HCT116 (cell line): ENCODE data around the gene PHOX2A. TPM values are rescaled to one million over a fixed set of nuclear protein-coding genes. Genes with fewer than 3 reads are reported as not detected.

Experiments used
- ATAC-seq: fragments of 200-7000 bp; cut with Tn5 transposase; 2 replicates; pipeline ENCODE4 v1.9.1; 2020; ENCODE audit warnings: mild to moderate bottlenecking, moderate library complexity
- BruUV-seq: library from RNA; stranded (reverse); fragments of 400-500 nt; replicated peaks from 2 replicates; lab custom pipeline; 2021; lab: Mats Ljungman, UMichigan
- CTCF ChIA-PET: fragments of 300-600 bp; sonication (Branson Sonifier 250); formaldehyde crosslinking; loops from one replicate; lab custom pipeline; 2021; ENCODE audit warnings: antibody characterized with exemption; lab: Charles Lee
- POLR2A ChIA-PET: fragments of 300-600, 350-600 bp; sonication (Branson Sonifier 250); formaldehyde crosslinking; loops from one replicate; lab custom pipeline; 2021; ENCODE audit warnings: antibody characterized with exemption; lab: Charles Lee
- RAD21 ChIA-PET, 2 experiments: fragments of 300-600 bp; sonication (Branson Sonifier 250); formaldehyde crosslinking; loops; one replicate each; lab custom pipeline; 2023; ENCODE audit warnings: low total read pairs in 2 of 2; ENCODE audit not compliant: uncharacterized antibody in 2 of 2, unreplicated experiment in 2 of 2, low non-redundant PET in 1 of 2; lab: Charles Lee
- DNase-seq: peaks from one replicate; pipeline ENCODE4 v3.0.0-alpha.2; 2010; ENCODE audit warnings: low read depth, low spot score
- H2AFZ ChIP-seq: fragments of 200-600 bp; shearing (Covaris generic), sonication (generic); 2 replicates; pipeline ENCODE4 v1.6.1; 2017; ENCODE audit warnings: low read depth, mixed run types, mixed read lengths, antibody characterized with exemption, low read length; ENCODE audit not compliant: poor library complexity, severe bottlenecking
- H3K27ac ChIP-seq: 2 replicates; pipeline ENCODE4 v1.5.1; 2012; ENCODE audit warnings: low read depth, low read length
- H3K27me3 ChIP-seq: fragments of 200-600 bp; sonication (generic); 2 replicates; pipeline ENCODE4 v1.6.1; 2016; ENCODE audit warnings: mixed run types, low read length, mixed read lengths; ENCODE audit not compliant: insufficient read depth
- H3K36me3 ChIP-seq, 2 experiments: fragments of 200-500 bp in 1 of 2; fragments of 200-600 bp in 1 of 2; sonication (Bioruptor generic) in 1 of 2; sonication (generic) in 1 of 2; 2 replicates each; pipeline versions ENCODE4 v1.5.1 to v1.6.1; 2014 to 2016; ENCODE audit warnings: low read length in 2 of 2, inconsistent platforms in 1 of 2, mixed read lengths in 1 of 2, mixed run types in 1 of 2; ENCODE audit not compliant: insufficient read depth in 2 of 2, control insufficient read depth in 1 of 2
- H3K4me1 ChIP-seq, 2 experiments: fragments of 200-600 bp in 1 of 2; sonication (generic) in 1 of 2; 2 replicates each; pipeline versions ENCODE4 v1.5.1 to v1.6.1; 2012 to 2017; ENCODE audit warnings: low read length in 2 of 2, inconsistent platforms in 1 of 2, mild to moderate bottlenecking in 1 of 2, mixed read lengths in 1 of 2, mixed run types in 1 of 2, moderate library complexity in 1 of 2; ENCODE audit not compliant: insufficient read depth in 2 of 2, control insufficient read depth in 1 of 2
- H3K4me2 ChIP-seq: fragments of 200-600 bp; sonication (generic); 2 replicates; pipeline ENCODE4 v1.6.1; 2017; ENCODE audit warnings: mixed run types, low read length, mixed read lengths
- H3K4me3 ChIP-seq, 2 experiments: fragments of 200-600 bp in 1 of 2; sonication (generic) in 1 of 2; replicated peaks in 1 of 2; 2 replicates each; pipeline ENCODE4 v1.5.1; 2011 to 2016; ENCODE audit warnings: low read length in 2 of 2, control low read depth in 1 of 2, low read depth in 1 of 2, mild to moderate bottlenecking in 1 of 2, mixed read lengths in 1 of 2, mixed run types in 1 of 2
- H3K79me2 ChIP-seq: fragments of 200-600 bp; sonication (generic); 2 replicates; pipeline ENCODE4 v1.6.1; 2017; ENCODE audit warnings: mild to moderate bottlenecking, mixed run types, low read length, moderate library complexity, mixed read lengths; ENCODE audit not compliant: insufficient read depth
- H3K9ac ChIP-seq: fragments of 200-600 bp; sonication (generic); 2 replicates; pipeline ENCODE4 v1.6.1; 2016; ENCODE audit warnings: low read length, mixed read lengths
- H3K9me2 ChIP-seq: fragments of 200-600 bp; sonication (generic), shearing (Covaris generic); 2 replicates; pipeline ENCODE4 v1.6.1; 2017; ENCODE audit warnings: mixed run types, mild to moderate bottlenecking, moderate library complexity; ENCODE audit not compliant: insufficient read depth
- H3K9me3 ChIP-seq, 2 experiments: fragments of 200-500 bp in 1 of 2; fragments of 200-600 bp in 1 of 2; sonication (Bioruptor generic) in 1 of 2; sonication (generic) in 1 of 2; 2 replicates each; pipeline ENCODE4 v1.6.1; 2014 to 2017; ENCODE audit warnings: low read length in 2 of 2, mixed read lengths in 2 of 2, inconsistent platforms in 1 of 2, low read depth in 1 of 2, mild to moderate bottlenecking in 1 of 2, mixed run types in 1 of 2, moderate library complexity in 1 of 2; ENCODE audit not compliant: control insufficient read depth in 1 of 2, insufficient read depth in 1 of 2
- H4K20me1 ChIP-seq: fragments of 200-600 bp; sonication (generic), shearing (Covaris generic); 2 replicates; pipeline ENCODE4 v1.6.1; 2017; ENCODE audit warnings: mixed run types, mild to moderate bottlenecking, moderate library complexity; ENCODE audit not compliant: insufficient read depth
- CEBPB ChIP-seq: IDR thresholded peaks from 2 replicates; pipeline ENCODE4 v1.6.1; 2012; ENCODE audit warnings: low read depth
- EGR1 ChIP-seq: IDR thresholded peaks from 2 replicates; pipeline ENCODE4 v1.6.1; 2012; ENCODE audit warnings: low read depth
- ELF1 ChIP-seq: IDR thresholded peaks from 2 replicates; pipeline ENCODE4 v1.6.1; 2012; ENCODE audit warnings: low read depth, borderline replicate concordance
- EZH2 ChIP-seq: fragments of 200-600 bp; sonication (generic); IDR thresholded peaks from 2 replicates; pipeline ENCODE4 v1.6.1; 2017; ENCODE audit warnings: antibody characterized with exemption, mixed run types
- EZH2phosphoT487 ChIP-seq: fragments of 200-600 bp; IDR thresholded peaks from 2 replicates; pipeline ENCODE4 v1.6.1; 2018; ENCODE audit warnings: antibody characterized with exemption, borderline replicate concordance
- POLR2A ChIP-seq: IDR thresholded peaks from 2 replicates; pipeline ENCODE4 v1.7.0; 2011; ENCODE audit warnings: borderline replicate concordance; ENCODE audit not compliant: insufficient read depth, insufficient read length; ENCODE audit errors: extremely low read depth
- RAD21 ChIP-seq: IDR thresholded peaks from 2 replicates; pipeline ENCODE4 v1.6.1; 2012; ENCODE audit warnings: low read depth, mild to moderate bottlenecking
- SP1 ChIP-seq: IDR thresholded peaks from 2 replicates; pipeline ENCODE4 v1.6.1; 2012; ENCODE audit warnings: low read depth
- YY1 ChIP-seq: IDR thresholded peaks from 2 replicates; pipeline ENCODE4 v1.6.1; 2011; ENCODE audit warnings: low read length, low read depth, moderate library complexity, mild to moderate bottlenecking; ENCODE audit not compliant: insufficient replicate concordance; ENCODE audit errors: extremely low read depth
- ZNF274 ChIP-seq: fragments of 200-500 bp; sonication (Bioruptor generic); IDR thresholded peaks from 2 replicates; pipeline ENCODE4 v1.6.1; 2014; ENCODE audit warnings: mild to moderate bottlenecking, low read depth, low read length, inconsistent platforms
- intact Hi-C: fragments of 100-400 bp; cut with micrococcal nuclease; formaldehyde crosslinking; loops from 2 replicates; pipeline ENCODE4 v1.10.0; 2022
- total RNA-seq: library from RNA; stranded (reverse); gene quantifications from one replicate; pipeline ENCODE4 v1.2.1, GENCODE V29; 2021; ENCODE audit not compliant: unreplicated experiment
- TF ChIP-seq, protein P1 (sequence below): IDR thresholded peaks from 2 replicates; pipeline ENCODE4 v1.6.1; 2011; ENCODE audit warnings: mild to moderate bottlenecking, low read length, moderate library complexity; ENCODE audit not compliant: insufficient replicate concordance; ENCODE audit errors: extremely low read depth

PHOX2A gene
- total RNA-seq, 1 experiment from 2014 or later = not detected

DNA sequence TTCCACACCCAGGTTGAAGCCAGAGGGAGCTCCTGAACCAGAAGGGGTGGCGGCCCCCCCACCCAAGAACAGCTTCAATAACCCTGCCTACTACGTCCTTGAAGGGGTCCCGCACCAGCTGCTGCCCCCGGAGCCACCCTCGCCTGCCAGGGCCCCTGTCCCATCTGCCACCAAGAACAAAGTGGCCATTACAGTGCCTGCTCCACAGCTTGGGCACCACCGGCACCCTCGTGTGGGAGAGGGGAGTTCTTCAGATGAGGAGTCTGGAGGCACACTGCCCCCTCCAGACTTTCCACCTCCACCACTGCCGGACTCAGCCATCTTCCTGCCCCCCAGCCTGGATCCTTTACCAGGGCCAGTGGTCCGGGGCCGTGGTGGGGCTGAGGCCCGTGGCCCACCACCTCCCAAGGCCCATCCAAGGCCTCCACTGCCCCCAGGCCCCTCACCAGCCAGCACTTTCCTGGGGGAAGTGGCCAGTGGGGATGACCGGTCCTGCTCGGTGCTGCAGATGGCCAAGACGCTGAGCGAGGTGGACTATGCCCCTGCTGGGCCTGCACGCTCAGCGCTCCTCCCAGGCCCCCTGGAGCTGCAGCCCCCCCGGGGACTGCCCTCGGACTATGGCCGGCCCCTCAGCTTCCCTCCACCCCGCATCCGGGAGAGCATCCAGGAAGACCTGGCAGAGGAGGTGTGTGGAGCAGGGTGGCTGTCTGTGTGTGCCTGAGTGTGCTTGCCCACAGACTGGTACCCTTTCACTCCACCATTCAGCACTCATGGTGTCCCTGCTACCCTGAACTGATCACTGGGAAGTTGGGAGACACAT is 6.7 kb downstream of the PHOX2A start:
- H3K4me1 ChIP-seq = peaks cover 0 to 4% of the 10 kb centered on the region in 2 experiments; a peak in 1 of 4 replicates
- CTCF ChIA-PET = interaction anchor here (0.6 to 1.4 kb wide), 10 partner anchors 9 to 259 kb away, joined by 3 to 10 read pairs (median 5); partner anchors contain the start of gene CLPB
- TF ChIP-seq EGR1 = no peak
- no peak for TF ChIP-seq CEBPB
- TF ChIP-seq ELF1 = no peak
- no peak for TF ChIP-seq RAD21
- TF ChIP-seq YY1 = no peak
- no peak for TF ChIP-seq EZH2phosphoT487
- no peak for TF ChIP-seq EZH2
- no peak for TF ChIP-seq SP1
- TF ChIP-seq ZNF274 = no peak
- no peak for TF ChIP-seq POLR2A
- TF ChIP-seq, protein P1, sequence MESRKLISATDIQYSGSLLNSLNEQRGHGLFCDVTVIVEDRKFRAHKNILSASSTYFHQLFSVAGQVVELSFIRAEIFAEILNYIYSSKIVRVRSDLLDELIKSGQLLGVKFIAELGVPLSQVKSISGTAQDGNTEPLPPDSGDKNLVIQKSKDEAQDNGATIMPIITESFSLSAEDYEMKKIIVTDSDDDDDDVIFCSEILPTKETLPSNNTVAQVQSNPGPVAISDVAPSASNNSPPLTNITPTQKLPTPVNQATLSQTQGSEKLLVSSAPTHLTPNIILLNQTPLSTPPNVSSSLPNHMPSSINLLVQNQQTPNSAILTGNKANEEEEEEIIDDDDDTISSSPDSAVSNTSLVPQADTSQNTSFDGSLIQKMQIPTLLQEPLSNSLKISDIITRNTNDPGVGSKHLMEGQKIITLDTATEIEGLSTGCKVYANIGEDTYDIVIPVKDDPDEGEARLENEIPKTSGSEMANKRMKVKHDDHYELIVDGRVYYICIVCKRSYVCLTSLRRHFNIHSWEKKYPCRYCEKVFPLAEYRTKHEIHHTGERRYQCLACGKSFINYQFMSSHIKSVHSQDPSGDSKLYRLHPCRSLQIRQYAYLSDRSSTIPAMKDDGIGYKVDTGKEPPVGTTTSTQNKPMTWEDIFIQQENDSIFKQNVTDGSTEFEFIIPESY = no peak

More for the DNA sequence above, 6.7 kb downstream of the PHOX2A start:
- H3K9me2 ChIP-seq = no peaks in the 10 kb centered on the region
- no peak overlapping the region for H3K4me2 ChIP-seq
- POLR2A ChIA-PET = no interaction called here
- RAD21 ChIA-PET = interaction anchor here in 1 of 2 experiments (1.2 kb wide), 1 partner anchor 177 kb away, joined by 3 read pairs; no protein-coding TSS in a partner anchor
- H3K9me3 ChIP-seq = no peaks in the 10 kb centered on the region
- H3K9ac ChIP-seq = no peak overlapping the region
- DNase-seq = no peak
- no TSS peak for BruUV-seq
- intact Hi-C loops = no loop called here
- no peaks in the 10 kb centered on the region for H3K27me3 ChIP-seq
- H3K27ac ChIP-seq = no peak overlapping the region; the same call in 1 of the 2 replicates
- peaks cover 5 to 9% of the 10 kb centered on the region in 2 experiments; a peak in 3 of 4 replicates for H3K36me3 ChIP-seq
- no peaks in the 10 kb centered on the region for H4K20me1 ChIP-seq
- ATAC-seq = peak; percentile 8
- H3K4me3 ChIP-seq = no peak overlapping the region
- H3K79me2 ChIP-seq = no peaks in the 10 kb centered on the region
- no peak overlapping the region for H2AFZ ChIP-seq
